Measurements from ENCODE around the gene TBC1D16.
"Not testable (repeated sequence)": the region's sequence is repeated elsewhere in the genome, so short reads cannot be mapped to it uniquely, and the experiment has no call there.

TBC1D16 gene

GRCh38 chr17:80003969-80004368, 31.7 kb downstream of the TBC1D16 start:
- no peak for DNase-seq (ENCODE audit: low spot score)

- DNase-seq (ENCODE audit: low spot score): no peak
Measured at GRCh38 chr17:80002690-80003490, 32.8 kb downstream of the TBC1D16 start.

DNA sequence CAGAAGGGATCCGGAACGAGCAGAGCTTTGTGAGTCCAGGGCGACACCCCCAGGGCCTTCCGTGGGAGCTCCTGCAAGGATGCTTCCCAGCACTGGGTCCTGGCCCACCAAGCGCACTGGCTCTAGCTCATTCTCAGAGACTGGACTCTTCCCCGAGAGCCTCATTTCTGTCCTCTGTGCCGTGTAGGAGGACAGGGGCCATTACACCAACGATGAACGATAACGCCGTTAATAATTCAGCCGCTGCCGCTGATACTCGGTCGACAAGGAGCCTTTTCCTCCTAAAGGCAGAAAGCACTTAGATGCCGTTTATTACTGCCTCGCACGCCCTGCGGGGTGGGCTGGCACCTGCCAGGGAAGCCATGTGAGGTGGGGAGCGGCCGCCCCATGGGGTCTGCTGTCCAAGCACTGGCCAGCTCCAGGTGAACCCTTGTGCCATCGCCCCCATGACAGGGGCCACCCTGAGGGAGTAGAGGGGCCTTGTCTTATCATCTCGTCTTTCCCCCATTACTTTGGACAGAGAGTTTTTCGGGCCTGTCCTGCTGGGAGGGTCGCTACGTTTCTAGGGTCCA, 33.5 kb downstream of the TBC1D16 start:
- DNase-seq (ENCODE audit: low spot score): no peak

- DNase-seq (ENCODE audit: low spot score): no peak
Measured at GRCh38 chr17:80000981-80001775, 34.5 kb downstream of the TBC1D16 start.

DNA sequence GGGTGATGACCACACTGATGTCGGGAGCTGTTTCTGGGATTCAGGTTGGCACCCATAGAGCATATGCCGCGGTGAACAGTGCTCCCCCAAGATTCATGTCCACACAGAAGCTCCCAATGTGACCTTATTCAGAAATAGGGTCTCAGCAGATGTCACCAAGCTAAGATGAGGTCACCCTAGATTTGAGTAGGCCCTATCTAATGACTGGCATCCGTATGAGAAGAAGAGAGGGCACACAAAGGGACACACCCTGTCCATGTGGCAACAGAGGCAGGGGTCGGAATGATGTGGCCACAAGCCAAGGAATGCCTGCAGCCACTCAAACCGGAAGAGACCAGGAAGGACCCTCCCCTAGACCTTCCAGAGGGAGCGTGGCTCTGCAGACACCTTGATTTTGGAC, 35.5 kb downstream of the TBC1D16 start:
- no peak for DNase-seq (ENCODE audit: low spot score)

DNA sequence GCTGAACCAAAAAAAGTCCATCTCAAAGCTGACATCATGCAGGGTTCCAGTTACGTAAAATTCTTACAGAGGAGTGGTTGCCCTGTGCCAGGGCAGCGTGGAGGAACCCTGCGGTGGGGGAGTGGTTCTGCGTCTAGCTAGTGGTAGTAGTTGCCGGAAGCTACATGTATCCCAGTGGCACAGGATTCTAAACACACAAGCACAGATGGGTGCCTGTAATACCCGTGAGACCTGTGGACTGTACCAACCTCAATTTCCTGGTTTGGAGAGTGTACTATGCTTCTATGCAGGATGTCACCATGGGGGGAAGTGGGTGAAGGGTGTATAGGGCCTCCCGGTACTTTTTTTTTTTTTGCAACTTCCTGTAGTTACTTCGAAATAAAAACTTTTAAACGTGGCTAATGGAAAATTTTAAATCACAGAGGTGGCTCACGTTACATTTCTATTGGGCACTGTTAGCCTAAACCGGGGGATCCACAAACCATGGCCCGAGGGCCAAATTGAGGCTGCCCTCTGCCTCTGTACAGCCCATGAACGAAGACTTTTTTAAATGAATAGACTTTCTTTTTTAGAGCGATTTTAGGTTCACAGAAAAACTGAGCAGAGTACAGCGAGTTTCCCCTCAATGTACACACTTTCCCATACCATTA, 38.5 kb downstream of the TBC1D16 start:
- DNase-seq (ENCODE audit: low spot score): no peak

DNA sequence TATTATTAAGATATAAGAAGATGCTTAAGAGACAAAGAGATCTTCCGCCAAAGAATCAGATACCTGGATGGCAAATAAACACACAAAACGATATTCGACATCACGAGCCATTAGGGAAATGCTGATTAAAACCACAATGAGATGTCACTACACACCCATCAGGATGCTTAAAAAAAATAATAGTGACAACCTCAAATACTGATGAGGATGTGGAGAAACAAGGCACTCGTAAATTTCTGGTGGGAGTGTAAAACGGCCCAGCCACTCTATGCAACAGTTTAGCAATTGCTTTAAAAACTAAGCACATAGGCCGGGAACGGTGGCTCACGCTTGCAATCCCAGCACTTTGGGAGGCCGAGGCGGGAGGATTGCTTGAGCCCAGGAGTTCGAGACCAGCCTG, 39.4 kb downstream of the TBC1D16 start:
- DNase-seq (ENCODE audit: low spot score): no peak

DNA sequence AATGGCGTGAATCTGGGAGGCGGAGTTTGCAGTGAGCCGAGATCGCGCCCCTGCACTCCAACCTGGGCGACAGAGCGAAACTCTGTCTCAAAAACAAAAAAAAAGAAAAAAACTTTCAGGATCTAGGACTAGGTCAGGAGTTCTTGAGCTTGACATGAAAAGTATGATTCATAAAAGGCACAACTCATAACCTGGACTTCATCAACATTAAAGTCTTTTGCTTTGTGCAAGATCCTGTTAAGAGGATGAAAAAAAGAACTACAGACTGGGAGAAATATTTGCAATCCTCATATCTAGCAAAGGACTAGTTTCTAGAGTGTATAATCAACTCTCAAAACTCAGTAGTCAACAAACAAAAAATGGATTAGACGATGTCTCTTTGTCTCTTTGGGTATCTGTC, 40.0 kb downstream of the TBC1D16 start:
- no peak for DNase-seq (ENCODE audit: low spot score)

DNA sequence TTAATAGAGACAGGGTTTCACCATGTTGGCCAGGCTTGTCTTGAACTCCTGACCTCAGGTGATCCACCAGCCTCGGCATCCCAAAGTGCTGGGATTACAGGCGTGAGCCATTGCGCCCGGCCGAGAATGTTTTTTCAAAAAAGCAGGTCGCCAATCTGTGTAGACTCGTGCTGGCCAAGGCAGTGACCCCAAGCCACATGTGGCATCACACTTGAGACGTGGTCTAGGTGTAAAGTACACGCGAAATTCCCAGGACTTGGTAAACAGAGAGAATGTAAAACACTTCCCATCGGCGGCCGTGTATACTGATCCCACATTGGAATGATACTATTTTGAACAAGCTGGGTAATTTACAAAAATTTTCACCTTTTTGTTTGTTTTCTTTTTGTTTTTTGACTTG, 41.1 kb downstream of the TBC1D16 start:
- no peak for DNase-seq (ENCODE audit: low spot score)

DNA sequence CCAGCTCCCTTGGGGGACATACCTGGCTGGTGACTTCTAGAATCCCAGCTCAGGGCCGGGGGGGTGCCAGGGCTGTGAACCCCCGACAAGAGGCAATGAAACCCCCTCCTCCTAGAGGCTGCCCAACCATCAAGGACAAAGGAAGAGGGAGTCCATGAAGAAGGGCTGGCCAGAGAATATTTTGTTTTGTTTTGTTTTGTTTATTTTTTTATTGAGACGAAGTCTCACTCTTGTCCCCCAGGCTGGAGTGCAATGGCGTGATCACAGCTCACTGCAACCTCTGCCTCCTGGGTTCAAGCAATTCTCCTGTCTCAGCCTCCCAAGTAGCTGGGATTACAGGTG, 41.5 kb downstream of the TBC1D16 start:
- not testable (repeated sequence) for DNase-seq (ENCODE audit: low spot score)

DNA sequence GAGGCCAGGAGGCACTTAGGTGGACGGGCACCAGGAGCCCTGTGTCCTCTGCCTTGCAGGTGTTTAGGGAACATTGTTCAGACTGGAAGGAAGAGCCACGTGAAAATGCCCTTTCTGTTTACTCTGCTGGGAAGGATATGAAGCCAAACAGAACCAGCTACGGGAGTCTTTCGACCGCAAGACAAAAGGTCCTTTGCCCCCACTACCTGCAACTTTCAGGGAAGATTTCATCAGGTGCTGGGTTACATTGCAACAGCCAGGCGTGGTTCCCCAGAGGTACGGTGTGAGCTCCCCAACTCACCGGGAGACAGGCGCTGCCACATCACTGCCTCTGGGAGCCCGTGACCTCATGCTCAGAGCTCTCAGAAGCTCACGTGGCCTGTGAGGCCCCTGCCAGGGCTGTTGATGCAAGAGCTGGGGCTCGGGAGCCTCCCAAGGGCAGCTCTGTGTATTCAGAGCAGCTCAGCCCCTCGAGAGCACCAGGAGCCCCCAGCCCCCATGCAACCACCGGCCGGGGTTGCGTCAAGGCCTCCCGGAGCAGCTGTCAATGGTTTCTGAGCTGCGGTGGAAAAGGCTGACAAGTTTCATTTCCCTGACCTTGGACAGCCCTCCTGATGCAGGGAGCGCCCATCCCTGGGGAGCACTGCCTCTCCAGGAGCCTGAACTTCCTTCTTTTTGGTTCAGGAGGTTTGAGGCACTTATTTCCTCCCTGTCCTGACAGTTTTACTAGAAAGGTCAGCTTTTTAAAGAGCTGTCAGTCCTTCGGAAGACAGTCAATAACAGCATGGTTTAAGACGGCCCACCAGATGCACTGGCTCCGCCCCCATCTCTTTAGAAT, 42.1 kb downstream of the TBC1D16 start:
- peak; percentile 90 for DNase-seq (ENCODE audit: low spot score)

GRCh38 chr17:79992649-79993389, 42.9 kb downstream of the TBC1D16 start:
- DNase-seq (ENCODE audit: low spot score): peak; percentile 35

DNA sequence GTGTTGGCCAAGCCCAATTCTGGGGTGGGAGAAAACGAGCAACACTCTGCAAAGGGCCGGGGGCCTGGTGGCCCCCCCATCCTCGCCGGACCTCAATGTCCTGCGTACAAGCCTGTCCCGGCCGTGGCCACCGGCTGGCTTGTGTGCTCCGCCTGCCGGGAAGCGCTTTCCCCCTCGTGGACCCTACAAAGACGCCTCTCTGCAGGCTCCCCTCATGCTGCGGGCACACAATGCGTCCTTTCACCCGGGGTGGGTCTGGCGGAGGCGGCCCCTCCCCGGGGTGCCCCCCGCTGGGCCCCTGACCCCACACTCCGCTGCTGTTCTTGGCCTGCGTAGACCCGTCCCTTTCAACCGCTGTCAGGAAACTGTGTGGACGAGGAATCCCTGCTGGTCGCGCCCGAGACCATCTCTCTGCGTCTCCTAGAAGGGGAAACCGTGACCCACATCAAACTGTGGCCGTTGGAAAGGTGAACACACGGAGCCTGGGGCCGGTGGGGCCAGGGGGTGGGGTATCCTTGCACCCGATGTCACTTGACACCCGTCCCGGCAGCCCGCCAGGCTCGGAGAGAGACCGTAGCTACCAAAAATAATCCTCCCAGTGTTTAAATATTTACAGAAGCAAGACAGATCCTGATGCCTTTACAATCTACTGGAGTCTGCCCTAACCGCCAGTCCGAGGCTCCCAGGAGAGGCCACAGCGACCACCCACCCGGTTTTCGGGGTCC, 43.6 kb downstream of the TBC1D16 start:
- DNase-seq (ENCODE audit: low spot score): peak; percentile 41

- DNase-seq (ENCODE audit: low spot score): peak; percentile 96
Measured at GRCh38 chr17:79991140-79991923, 44.3 kb downstream of the TBC1D16 start.

DNA sequence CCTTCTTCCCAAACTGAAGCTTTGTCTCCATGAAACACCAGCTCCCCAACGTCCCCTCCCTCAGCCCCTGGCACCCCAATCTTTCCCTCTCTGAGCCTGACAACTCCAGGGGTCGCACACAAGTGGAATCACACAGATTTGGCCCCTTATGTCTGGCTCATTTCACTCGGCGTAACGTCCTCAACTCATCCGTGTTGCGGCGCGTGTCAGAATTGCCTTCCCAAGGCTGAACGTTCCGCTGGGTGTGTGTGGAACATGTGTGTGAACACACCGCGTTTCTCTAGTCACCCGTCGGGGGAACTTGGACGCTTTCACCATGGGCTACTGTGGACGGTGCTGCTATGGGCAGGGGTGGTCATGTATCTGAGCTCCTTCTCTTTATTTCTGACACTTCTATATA, 45.0 kb downstream of the TBC1D16 start:
- no peak for DNase-seq (ENCODE audit: low spot score)

DNA sequence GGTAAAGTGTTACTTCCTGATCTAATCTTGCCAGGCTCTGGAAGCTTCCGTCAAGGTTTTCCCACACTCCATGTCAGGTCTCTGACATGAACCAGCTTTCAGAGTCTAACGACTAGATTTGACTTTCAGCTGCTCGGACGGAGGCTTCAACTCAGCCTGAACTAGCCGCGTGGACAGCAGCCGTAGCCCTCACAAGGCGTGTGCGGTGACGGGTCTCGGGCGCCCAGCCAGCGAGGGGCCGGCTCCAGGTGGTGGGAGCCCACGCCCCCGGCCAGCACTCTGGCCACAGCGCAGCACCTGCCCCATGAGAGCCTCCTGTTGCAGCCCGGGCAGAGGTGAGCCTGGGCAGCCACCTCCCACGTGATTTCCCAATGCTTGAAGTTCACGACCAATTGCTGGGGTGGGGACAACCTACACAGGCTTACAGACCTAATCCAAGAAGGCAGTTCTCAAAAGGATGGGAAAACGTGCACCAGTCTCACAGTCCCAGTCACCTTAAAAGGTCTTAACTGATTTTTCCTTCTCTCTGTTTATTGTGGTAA, 45.5 kb downstream of the TBC1D16 start:
- DNase-seq (ENCODE audit: low spot score): no peak

DNA sequence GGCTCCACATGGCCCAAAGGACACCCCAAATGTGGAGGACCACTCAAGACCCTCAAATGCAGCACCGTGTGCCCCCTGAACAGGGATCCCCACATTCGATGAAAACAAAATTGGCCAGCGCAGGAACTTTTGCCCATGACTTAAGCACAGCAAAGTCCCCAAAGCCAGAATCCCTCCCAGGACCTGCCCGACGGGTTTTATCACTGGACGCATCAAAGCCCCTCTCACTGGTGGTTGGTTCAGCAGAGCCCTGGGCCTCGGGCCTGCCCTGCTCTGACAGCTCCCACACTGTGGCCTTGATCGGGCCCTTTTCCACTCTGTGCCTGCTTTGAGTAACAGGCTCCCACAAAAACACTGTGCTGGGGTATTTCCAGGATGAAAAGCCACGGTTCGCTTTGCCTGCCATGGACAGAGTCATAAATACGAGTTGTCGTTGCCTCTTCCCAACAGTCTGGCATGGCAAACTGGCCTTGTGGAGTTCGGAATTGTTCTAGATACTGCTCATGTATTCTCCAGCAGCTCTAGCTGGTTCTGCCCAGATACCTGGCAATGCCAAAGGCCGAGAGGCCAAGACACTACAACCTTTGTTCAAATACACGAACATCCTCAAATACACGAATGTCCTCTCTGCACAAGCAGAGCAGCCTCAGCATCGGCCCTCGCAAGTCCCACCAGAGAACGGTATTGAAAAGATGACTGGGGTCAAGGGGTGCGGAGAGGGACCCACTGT, 46.4 kb downstream of the TBC1D16 start:
- no peak for DNase-seq (ENCODE audit: low spot score)

GRCh38 chr17:79988185-79988971, 47.3 kb downstream of the TBC1D16 start:
- peak; percentile 88 for DNase-seq (ENCODE audit: low spot score)

Measured in GM03348 (cell line).